Right lobe of liver (tissue), 4 donors: ENCODE measurements around the gene UTP15.

Experiments
- CTCF ChIP-seq, 4 donors: fragments of 200-600 bp in 3 of 4; fragments of 450-650 bp in 1 of 4; IDR thresholded peaks; one replicate each; pipeline versions ENCODE4 v1.5.1 to v1.8.0; 2016 to 2022; ENCODE audit warnings: antibody characterized with exemption in 4 of 4, mild to moderate bottlenecking in 2 of 4
- POLR2A ChIP-seq: fragments of 450-650 bp; IDR thresholded peaks from one replicate; pipeline ENCODE4 v1.6.1; 2017; ENCODE audit warnings: antibody characterized with exemption, mild to moderate bottlenecking
- donor health status: DM: no; HTN: no; CAD: no.
- donor health status: DM: no; HTN: no; CAD: no.
- donor health status: DM: no; HTN: yes; CAD: no.

GRCh38 chr5:73603998-73604397, 38.5 kb downstream of the UTP15 start:
- TF ChIP-seq CTCF (IDR thresholded peaks at IDR 0.05): no peak
- no peak for TF ChIP-seq POLR2A
